Stimulated activated CD8-positive, alpha-beta memory T cell treated with anti-CD3 and anti-CD28 coated beads, Interleukin-2, amount 100 ng/mL, for 1 hour (primary cell): ENCODE results near the gene AKAP13.

Experiments used
- DNase-seq, 2 donors: peaks; one replicate each; pipeline ENCODE4 v3.0.0-alpha.2; 2020; ENCODE audit warnings: low read depth in 2 of 2

The AKAP13 gene

GRCh38 chr15:85445361-85445760 is 65.0 kb downstream of the AKAP13 start:
- no peak for DNase-seq

GRCh38 chr15:85451099-85451700 is 70.8 kb downstream of the AKAP13 start:
- no peak for DNase-seq

GRCh38 chr15:85452436-85452835 is 72.0 kb downstream of the AKAP13 start:
- no peak for DNase-seq

GRCh38 chr15:85453144-85453872 is 72.9 kb downstream of the AKAP13 start:
- DNase-seq: no peak

- no peak for DNase-seq
Observed at GRCh38 chr15:85454403-85454802, 74.0 kb downstream of the AKAP13 start.

GRCh38 chr15:85455891-85456290 is 75.5 kb downstream of the AKAP13 start:
- no peak for DNase-seq

GRCh38 chr15:85456798-85457197 is 76.4 kb downstream of the AKAP13 start:
- no peak for DNase-seq

GRCh38 chr15:85457392-85457968 is 77.1 kb downstream of the AKAP13 start:
- DNase-seq: no peak

GRCh38 chr15:85458764-85459163 is 78.4 kb downstream of the AKAP13 start:
- no peak for DNase-seq

GRCh38 chr15:85462029-85462428 is 81.6 kb downstream of the AKAP13 start:
- DNase-seq: no peak

GRCh38 chr15:85463276-85463892 is 83.0 kb downstream of the AKAP13 start:
- DNase-seq: no peak

- DNase-seq: no peak
Observed at GRCh38 chr15:85463976-85464375, 83.6 kb downstream of the AKAP13 start.

GRCh38 chr15:85464471-85464870 is 84.1 kb downstream of the AKAP13 start:
- DNase-seq: no peak

GRCh38 chr15:85470563-85471271 is 90.3 kb downstream of the AKAP13 start:
- DNase-seq: no peak

GRCh38 chr15:85472349-85472748 is 91.9 kb downstream of the AKAP13 start:
- DNase-seq: no peak

- no peak for DNase-seq
Observed at GRCh38 chr15:85473455-85473854, 93.1 kb downstream of the AKAP13 start.

GRCh38 chr15:85474700-85475316 is 94.4 kb downstream of the AKAP13 start:
- no peak for DNase-seq

GRCh38 chr15:85475317-85475701 is 94.9 kb downstream of the AKAP13 start:
- DNase-seq: no peak

- DNase-seq: no peak
Observed at GRCh38 chr15:85475711-85476110, 95.3 kb downstream of the AKAP13 start.

GRCh38 chr15:85477061-85477460 is 96.7 kb downstream of the AKAP13 start:
- DNase-seq: no peak

GRCh38 chr15:85477730-85478129 is 97.3 kb downstream of the AKAP13 start:
- DNase-seq: no peak
